ENCODE results near the gene HMGN5. TPM values are rescaled to one million over a fixed set of nuclear protein-coding genes. Genes with fewer than 3 reads are reported as not detected.

Gene HMGN5
- total RNA-seq, 2 donors from 2014 or later: 5.5 to 7.3 TPM

DNA sequence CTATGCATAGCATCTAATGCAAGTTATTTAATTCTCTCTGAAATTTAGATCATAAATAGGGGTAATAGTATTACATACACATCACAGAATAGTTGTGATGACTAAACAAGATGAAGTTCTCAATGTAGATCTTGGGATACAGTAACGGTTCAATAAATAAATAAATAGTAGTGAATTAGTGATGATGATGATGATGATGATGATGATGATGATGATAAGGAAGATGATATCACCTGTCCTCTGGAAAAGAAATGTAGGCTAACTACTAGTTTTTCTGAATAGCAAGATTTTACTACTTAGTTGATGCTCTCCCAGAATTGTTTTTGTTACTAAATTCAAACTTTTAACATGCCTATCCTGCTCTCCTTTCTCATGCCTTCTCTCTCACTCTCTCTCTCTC, 30.5 kb upstream of the HMGN5 start:
- Histone ChIP-seq H3K9me3 (no peaks in the 10 kb centered on the region), H3K27me3 (replicated peaks; ENCODE audit: insufficient read depth) (no peaks in the 10 kb centered on the region), H3K4me3 (no peak overlapping the region), H3K27ac (no peak overlapping the region), H3K36me3 (no peaks in the 10 kb centered on the region), H3K4me1 (ENCODE audit: control insufficient read depth in 1 of 2, low read depth in 2 of 2) (peaks cover 0 to 8% of the 10 kb centered on the region in 2 donors)
- TF ChIP-seq, protein P1, sequence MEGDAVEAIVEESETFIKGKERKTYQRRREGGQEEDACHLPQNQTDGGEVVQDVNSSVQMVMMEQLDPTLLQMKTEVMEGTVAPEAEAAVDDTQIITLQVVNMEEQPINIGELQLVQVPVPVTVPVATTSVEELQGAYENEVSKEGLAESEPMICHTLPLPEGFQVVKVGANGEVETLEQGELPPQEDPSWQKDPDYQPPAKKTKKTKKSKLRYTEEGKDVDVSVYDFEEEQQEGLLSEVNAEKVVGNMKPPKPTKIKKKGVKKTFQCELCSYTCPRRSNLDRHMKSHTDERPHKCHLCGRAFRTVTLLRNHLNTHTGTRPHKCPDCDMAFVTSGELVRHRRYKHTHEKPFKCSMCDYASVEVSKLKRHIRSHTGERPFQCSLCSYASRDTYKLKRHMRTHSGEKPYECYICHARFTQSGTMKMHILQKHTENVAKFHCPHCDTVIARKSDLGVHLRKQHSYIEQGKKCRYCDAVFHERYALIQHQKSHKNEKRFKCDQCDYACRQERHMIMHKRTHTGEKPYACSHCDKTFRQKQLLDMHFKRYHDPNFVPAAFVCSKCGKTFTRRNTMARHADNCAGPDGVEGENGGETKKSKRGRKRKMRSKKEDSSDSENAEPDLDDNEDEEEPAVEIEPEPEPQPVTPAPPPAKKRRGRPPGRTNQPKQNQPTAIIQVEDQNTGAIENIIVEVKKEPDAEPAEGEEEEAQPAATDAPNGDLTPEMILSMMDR (IDR thresholded peaks at IDR 0.05): no peak
- ATAC-seq (ENCODE audit: insufficient number of reproducible peaks, low FRiP score, low read depth): no peak
- no peak for DNase-seq (ENCODE audit: low spot score)

GRCh38 chrX:81231476-81231875, 29.8 kb upstream of the HMGN5 start:
- H3K4me3 ChIP-seq: no peak overlapping the region
- H3K27ac ChIP-seq: no peak overlapping the region
- H3K9me3 ChIP-seq: no peaks in the 10 kb centered on the region
- TF ChIP-seq, protein P1 (IDR thresholded peaks at IDR 0.05): no peak
- DNase-seq (ENCODE audit: low spot score) (no peak), ATAC-seq (ENCODE audit: insufficient number of reproducible peaks, low FRiP score, low read depth) (no peak)
- no peaks in the 10 kb centered on the region for H3K27me3 ChIP-seq (replicated peaks; ENCODE audit: insufficient read depth)
- H3K4me1 ChIP-seq (ENCODE audit: control insufficient read depth in 1 of 2, low read depth in 2 of 2): peaks cover 0 to 8% of the 10 kb centered on the region in 2 donors
- no peaks in the 10 kb centered on the region for H3K36me3 ChIP-seq

DNA sequence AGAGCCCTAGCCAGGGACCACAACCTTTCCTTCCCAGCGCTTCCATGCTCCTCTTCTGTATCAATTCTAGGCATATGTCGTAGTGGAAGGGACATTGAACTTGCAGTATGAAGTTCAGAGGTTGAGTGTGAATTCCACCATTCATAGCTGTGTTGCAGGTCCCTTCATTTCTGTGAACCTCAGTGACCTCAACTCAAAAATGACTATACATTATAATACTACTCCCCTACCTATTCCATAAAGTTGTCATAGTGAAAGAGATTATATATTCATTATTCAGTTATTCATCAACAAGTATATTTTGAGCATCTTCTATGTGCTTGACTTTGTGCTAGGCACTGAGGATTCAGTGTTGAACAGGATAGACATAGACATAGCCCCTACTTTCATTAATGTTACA, 28.2 kb upstream of the HMGN5 start:
- Histone ChIP-seq H3K4me1 (ENCODE audit: control insufficient read depth in 1 of 2, low read depth in 2 of 2) (peaks cover 0 to 8% of the 10 kb centered on the region in 2 donors), H3K9me3 (no peaks in the 10 kb centered on the region), H3K27me3 (replicated peaks; ENCODE audit: insufficient read depth) (no peaks in the 10 kb centered on the region), H3K36me3 (no peaks in the 10 kb centered on the region), H3K27ac (no peak overlapping the region), H3K4me3 (no peak overlapping the region)
- TF ChIP-seq, protein P1 (IDR thresholded peaks at IDR 0.05): no peak
- ATAC-seq (ENCODE audit: insufficient number of reproducible peaks, low FRiP score, low read depth) (no peak), DNase-seq (ENCODE audit: low spot score) (no peak)

DNA sequence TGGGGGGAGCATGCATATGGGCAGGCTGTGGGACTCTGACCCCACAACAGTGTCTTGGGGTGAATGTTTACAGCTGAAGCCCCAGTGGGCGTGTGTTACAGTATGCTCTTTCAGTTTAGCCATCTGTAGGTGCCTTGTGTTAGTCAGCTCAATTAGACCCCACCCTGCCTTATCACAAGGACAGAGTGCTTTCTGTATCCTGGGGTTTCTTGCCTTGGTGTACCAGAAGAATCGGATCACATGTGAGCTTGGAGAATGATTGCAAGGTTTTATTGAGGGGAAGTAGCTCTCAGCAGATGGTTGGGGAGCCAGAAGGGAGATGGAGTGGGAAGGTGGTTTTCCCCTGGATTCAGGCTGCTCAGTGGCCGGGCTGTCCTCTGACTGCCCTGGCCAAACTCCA, 27.5 kb upstream of the HMGN5 start:
- DNase-seq (ENCODE audit: low spot score) (no peak), ATAC-seq (ENCODE audit: insufficient number of reproducible peaks, low FRiP score, low read depth) (no peak)
- H3K9me3 ChIP-seq: no peaks in the 10 kb centered on the region
- TF ChIP-seq, protein P1 (IDR thresholded peaks at IDR 0.05): no peak
- peaks cover 0 to 8% of the 10 kb centered on the region in 2 donors for H3K4me1 ChIP-seq (ENCODE audit: control insufficient read depth in 1 of 2, low read depth in 2 of 2)
- H3K27me3 ChIP-seq (replicated peaks; ENCODE audit: insufficient read depth): no peaks in the 10 kb centered on the region
- no peak overlapping the region for H3K27ac ChIP-seq
- H3K4me3 ChIP-seq: no peak overlapping the region
- no peaks in the 10 kb centered on the region for H3K36me3 ChIP-seq

DNA sequence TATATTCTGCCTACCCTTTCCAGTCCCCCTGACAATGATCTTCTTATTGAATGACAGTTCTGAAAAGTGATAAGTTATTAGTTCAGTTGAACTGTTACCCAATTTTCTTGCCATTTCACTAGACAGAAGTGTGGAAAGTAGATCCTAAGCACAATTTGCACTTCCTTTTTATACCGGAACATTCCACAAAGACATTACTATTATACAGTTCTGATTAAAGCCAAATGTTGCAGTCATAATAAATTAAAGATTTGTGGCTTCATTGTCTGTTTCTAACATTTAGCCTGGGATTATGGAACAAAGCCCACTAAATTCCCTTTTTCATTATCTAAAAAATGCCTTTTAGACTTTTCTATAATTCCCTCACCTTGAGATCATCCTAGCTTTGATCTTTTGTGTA, 14.0 kb upstream of the HMGN5 start:
- ATAC-seq (ENCODE audit: insufficient number of reproducible peaks, low FRiP score, low read depth) (no peak), DNase-seq (ENCODE audit: low spot score) (no peak)
- Histone ChIP-seq H3K36me3 (no peaks in the 10 kb centered on the region), H3K9me3 (no peaks in the 10 kb centered on the region), H3K4me3 (no peak overlapping the region), H3K4me1 (ENCODE audit: control insufficient read depth in 1 of 2, low read depth in 2 of 2) (no peaks in the 10 kb centered on the region), H3K27me3 (replicated peaks; ENCODE audit: insufficient read depth) (no peaks in the 10 kb centered on the region), H3K27ac (no peak overlapping the region)
- TF ChIP-seq, protein P1 (IDR thresholded peaks at IDR 0.05): no peak

Data from thoracic aorta (tissue), 2 donors.